ENCODE measurements around the gene THOP1.

The THOP1 gene

DNA sequence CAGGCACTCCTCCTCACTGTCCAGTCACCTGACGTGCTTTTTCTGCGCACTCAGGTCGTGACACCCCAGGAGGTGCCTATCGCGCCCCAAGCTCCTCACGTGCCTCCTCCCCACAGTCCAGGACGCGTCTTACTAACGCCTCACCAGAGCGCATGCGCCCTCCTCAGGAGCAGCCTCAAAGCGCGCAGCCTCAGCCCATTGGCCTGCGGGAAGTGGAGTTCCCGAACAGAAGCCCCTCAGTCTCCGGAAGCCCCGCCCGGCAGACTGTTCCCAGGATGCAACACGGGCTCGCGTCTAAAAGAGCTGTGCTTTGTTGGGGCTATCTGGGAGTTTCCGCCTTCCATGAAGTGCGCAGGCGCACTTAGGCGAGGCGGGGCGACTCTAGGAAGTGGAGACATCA, 73.6 kb downstream of the THOP1 start:
- DNase-seq: no peak

DNA sequence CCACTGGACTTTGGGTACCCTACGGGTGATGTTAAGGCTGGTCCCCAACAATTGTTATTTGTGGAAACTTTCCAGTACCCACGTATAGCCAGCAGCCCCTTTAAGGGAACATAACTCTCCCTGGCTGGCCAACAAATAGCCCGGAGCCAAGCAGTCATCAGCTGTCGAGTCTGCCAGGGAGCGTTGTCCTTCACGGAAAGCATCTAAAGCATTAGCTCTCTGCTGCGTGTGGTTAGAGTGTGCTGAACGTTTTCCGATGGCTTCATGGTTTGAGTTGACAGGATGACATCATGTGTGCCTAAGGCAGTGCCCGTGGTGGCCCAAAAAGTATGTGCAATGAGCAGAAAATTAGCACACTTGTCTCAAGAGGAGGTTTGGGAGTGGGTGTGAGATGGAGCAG, 78.5 kb downstream of the THOP1 start:
- DNase-seq: no peak

Data from CD4-positive, alpha-beta T cell treated with Interferon gamma for 1 hour (primary cell).